Karpas-422 (cell line): ENCODE measurements around the gene ROCK1. TPM values are rescaled to one million over a fixed set of nuclear protein-coding genes. Genes with fewer than 3 reads are reported as not detected.

Experiments
- DNase-seq: peaks from one replicate; pipeline ENCODE4 v3.0.0-alpha.2; 2015
- H2AFZ ChIP-seq: fragments of 200-600 bp; sonication (generic); 2 replicates; pipeline ENCODE4 v1.6.1; 2014; ENCODE audit warnings: antibody characterized with exemption, low read length, mixed read lengths
- H3K27ac ChIP-seq: fragments of 200-600 bp; sonication (generic); 2 replicates; pipeline ENCODE4 v1.5.1; 2014; ENCODE audit warnings: mild to moderate bottlenecking, low read length, moderate library complexity
- H3K27me3 ChIP-seq: fragments of 200-600 bp; sonication (generic); 2 replicates; pipeline ENCODE4 v1.6.1; 2014; ENCODE audit warnings: low read length, mixed read lengths
- H3K36me3 ChIP-seq: fragments of 200-600 bp; sonication (generic); 2 replicates; pipeline ENCODE4 v1.6.1; 2014; ENCODE audit warnings: low read length, mixed read lengths; ENCODE audit not compliant: insufficient read depth
- H3K4me1 ChIP-seq: fragments of 200-600 bp; sonication (generic); 2 replicates; pipeline ENCODE4 v1.6.1; 2014; ENCODE audit warnings: mild to moderate bottlenecking, low read length, mixed read lengths
- H3K4me2 ChIP-seq: fragments of 200-600 bp; sonication (generic); 2 replicates; pipeline ENCODE4 v1.6.1; 2014; ENCODE audit warnings: low read length, low read depth, mild to moderate bottlenecking; ENCODE audit not compliant: poor library complexity, severe bottlenecking
- H3K4me3 ChIP-seq: fragments of 200-600 bp; sonication (generic); 2 replicates; pipeline ENCODE4 v1.5.1; 2014; ENCODE audit warnings: mild to moderate bottlenecking, antibody characterized with exemption, low read length, mixed read lengths
- H3K79me2 ChIP-seq: fragments of 200-600 bp; sonication (generic); 2 replicates; pipeline ENCODE4 v1.6.1; 2014; ENCODE audit warnings: mild to moderate bottlenecking, low read length, mixed read lengths
- H3K9ac ChIP-seq: fragments of 200-600 bp; sonication (generic); 2 replicates; pipeline ENCODE4 v1.6.0; 2014; ENCODE audit warnings: low read length
- H3K9me2 ChIP-seq: fragments of 200-600 bp; sonication (generic), shearing (Covaris generic); replicated peaks from 2 replicates; pipeline ENCODE4 v1.6.0; 2014; ENCODE audit warnings: mild to moderate bottlenecking, low read length, moderate library complexity; ENCODE audit not compliant: insufficient read depth
- H3K9me3 ChIP-seq: fragments of 300-700, 200-600 bp; sonication (generic); 2 replicates; pipeline ENCODE4 v1.6.1; 2014; ENCODE audit warnings: low read length, mixed read lengths
- H4K20me1 ChIP-seq: fragments of 200-600 bp; sonication (generic); 2 replicates; pipeline ENCODE4 v1.6.1; 2014; ENCODE audit warnings: mild to moderate bottlenecking, antibody characterized with exemption, low read length, low read depth; ENCODE audit not compliant: insufficient read depth
- total RNA-seq: library from RNA; depleted of rRNA; stranded (reverse); fragments of >200 nt; shearing (Covaris generic); gene quantifications from 2 replicates; pipeline ENCODE4 v1.2.3, GENCODE V29; 2014; ENCODE audit warnings: low replicate concordance

The ROCK1 gene
- total RNA-seq, 1 experiment from 2014 or later, result 47.0 TPM

GRCh38 chr18:21131698-21132227 lies 20.1 kb upstream of the ROCK1 start:
- Histone ChIP-seq H4K20me1 (no peaks in the 10 kb centered on the region), H3K27me3 (no peaks in the 10 kb centered on the region), H3K36me3 (no peaks in the 10 kb centered on the region), H3K27ac (no peak overlapping the region), H2AFZ (no peak overlapping the region), H3K4me3 (no peak overlapping the region), H3K79me2 (no peaks in the 10 kb centered on the region), H3K9ac (no peak overlapping the region), H3K4me2 (no peak overlapping the region), H3K9me3 (no peaks in the 10 kb centered on the region), H3K4me1 (no peaks in the 10 kb centered on the region), H3K9me2 (no peaks in the 10 kb centered on the region)
- DNase-seq, result no peak

GRCh38 chr18:21129566-21130216 lies 18.1 kb upstream of the ROCK1 start:
- no peaks in the 10 kb centered on the region for H3K9me2 ChIP-seq
- H3K9ac ChIP-seq, result no peak overlapping the region
- H2AFZ ChIP-seq, result no peak overlapping the region
- H3K27me3 ChIP-seq, result no peaks in the 10 kb centered on the region
- H3K79me2 ChIP-seq, result no peaks in the 10 kb centered on the region
- no peaks in the 10 kb centered on the region for H3K36me3 ChIP-seq
- no peak overlapping the region for H3K27ac ChIP-seq
- DNase-seq, result no peak
- H3K9me3 ChIP-seq, result no peaks in the 10 kb centered on the region
- H3K4me1 ChIP-seq, result no peaks in the 10 kb centered on the region
- no peak overlapping the region for H3K4me2 ChIP-seq
- no peak overlapping the region for H3K4me3 ChIP-seq
- H4K20me1 ChIP-seq, result no peaks in the 10 kb centered on the region

- Histone ChIP-seq H3K36me3 (no peaks in the 10 kb centered on the region), H3K4me1 (no peaks in the 10 kb centered on the region), H3K9me3 (no peaks in the 10 kb centered on the region), H3K4me2 (no peak overlapping the region), H3K27ac (no peak overlapping the region), H4K20me1 (no peaks in the 10 kb centered on the region), H3K79me2 (no peaks in the 10 kb centered on the region), H3K9me2 (no peaks in the 10 kb centered on the region), H3K4me3 (no peak overlapping the region), H3K9ac (no peak overlapping the region), H2AFZ (peak overlapping the region; percentile 69; the same call in 1 of the 2 replicates), H3K27me3 (no peaks in the 10 kb centered on the region)
- DNase-seq, result no peak
Measured at GRCh38 chr18:21123290-21123926, 11.8 kb upstream of the ROCK1 start.

- Histone ChIP-seq H2AFZ (no peak overlapping the region), H3K9me2 (no peaks in the 10 kb centered on the region), H3K4me3 (no peak overlapping the region), H3K9ac (no peak overlapping the region), H3K36me3 (no peaks in the 10 kb centered on the region), H3K4me2 (no peak overlapping the region), H4K20me1 (no peaks in the 10 kb centered on the region), H3K27me3 (no peaks in the 10 kb centered on the region), H3K79me2 (no peaks in the 10 kb centered on the region), H3K9me3 (no peaks in the 10 kb centered on the region), H3K4me1 (peaks cover 8% of the 10 kb centered on the region), H3K27ac (no peak overlapping the region)
- DNase-seq, result no peak
Measured at GRCh38 chr18:21118806-21119205, 7.2 kb upstream of the ROCK1 start.

- Histone ChIP-seq H3K79me2 (no peaks in the 10 kb centered on the region), H2AFZ (no peak overlapping the region), H4K20me1 (no peaks in the 10 kb centered on the region), H3K36me3 (no peaks in the 10 kb centered on the region), H3K9me2 (no peaks in the 10 kb centered on the region), H3K9me3 (no peaks in the 10 kb centered on the region), H3K4me3 (no peak overlapping the region), H3K27me3 (no peaks in the 10 kb centered on the region), H3K27ac (no peak overlapping the region), H3K4me1 (peaks cover 14% of the 10 kb centered on the region), H3K4me2 (peak overlapping the region; percentile 11), H3K9ac (no peak overlapping the region)
- DNase-seq, result no peak
Measured at GRCh38 chr18:21117409-21118131, 6.0 kb upstream of the ROCK1 start.

DNA sequence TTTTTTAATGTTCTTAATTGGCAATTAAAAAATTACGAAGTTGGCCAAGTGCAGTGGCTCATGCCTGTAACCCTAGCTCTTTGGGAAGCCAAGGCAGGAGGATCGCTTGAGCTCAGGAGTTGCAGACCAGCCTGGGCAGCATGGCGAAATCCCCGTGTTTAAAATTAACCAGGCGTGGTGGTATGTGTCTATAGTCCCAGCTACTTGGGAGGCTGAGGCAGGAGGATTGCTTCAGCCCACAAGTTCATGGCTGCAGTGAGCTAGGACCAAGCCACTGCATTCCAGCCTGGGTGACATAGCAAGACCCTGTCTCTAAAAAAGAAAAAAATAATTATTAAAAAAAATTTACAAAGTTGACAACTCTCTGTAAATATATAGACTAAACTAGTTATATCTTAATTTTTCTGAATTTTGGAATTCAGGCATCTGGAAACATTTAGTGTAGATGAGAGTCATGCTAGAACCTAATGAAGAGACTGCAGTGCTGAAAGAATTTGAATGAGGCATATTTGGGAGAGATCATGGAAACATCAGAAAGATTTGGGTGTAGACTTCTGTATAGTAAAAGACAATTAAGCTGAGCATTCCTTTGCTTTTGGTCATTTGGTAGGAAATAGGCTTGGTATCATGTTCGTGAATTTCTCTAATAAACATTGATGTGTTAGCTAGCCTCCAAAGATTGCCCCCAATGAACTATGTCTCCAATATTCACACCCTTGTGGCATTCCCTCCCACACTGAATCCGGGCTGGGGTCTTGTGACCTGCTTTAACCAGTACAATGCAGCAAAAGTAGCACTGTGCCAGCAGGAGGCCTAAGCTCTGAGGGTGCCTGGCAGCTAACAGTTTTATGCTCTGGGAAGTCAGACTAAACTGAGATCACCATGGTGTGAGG lies 4.2 kb upstream of the ROCK1 start:
- no peak overlapping the region for H2AFZ ChIP-seq
- no peak overlapping the region for H3K4me3 ChIP-seq
- H3K79me2 ChIP-seq, result peaks cover 7% of the 10 kb centered on the region
- H3K36me3 ChIP-seq, result no peaks in the 10 kb centered on the region
- no peak for DNase-seq
- H3K9ac ChIP-seq, result no peak overlapping the region
- H3K27me3 ChIP-seq, result no peaks in the 10 kb centered on the region
- H4K20me1 ChIP-seq, result no peaks in the 10 kb centered on the region
- H3K4me1 ChIP-seq, result peaks cover 16% of the 10 kb centered on the region
- H3K27ac ChIP-seq, result no peak overlapping the region
- H3K9me2 ChIP-seq, result no peaks in the 10 kb centered on the region
- H3K9me3 ChIP-seq, result no peaks in the 10 kb centered on the region
- no peak overlapping the region for H3K4me2 ChIP-seq

DNA sequence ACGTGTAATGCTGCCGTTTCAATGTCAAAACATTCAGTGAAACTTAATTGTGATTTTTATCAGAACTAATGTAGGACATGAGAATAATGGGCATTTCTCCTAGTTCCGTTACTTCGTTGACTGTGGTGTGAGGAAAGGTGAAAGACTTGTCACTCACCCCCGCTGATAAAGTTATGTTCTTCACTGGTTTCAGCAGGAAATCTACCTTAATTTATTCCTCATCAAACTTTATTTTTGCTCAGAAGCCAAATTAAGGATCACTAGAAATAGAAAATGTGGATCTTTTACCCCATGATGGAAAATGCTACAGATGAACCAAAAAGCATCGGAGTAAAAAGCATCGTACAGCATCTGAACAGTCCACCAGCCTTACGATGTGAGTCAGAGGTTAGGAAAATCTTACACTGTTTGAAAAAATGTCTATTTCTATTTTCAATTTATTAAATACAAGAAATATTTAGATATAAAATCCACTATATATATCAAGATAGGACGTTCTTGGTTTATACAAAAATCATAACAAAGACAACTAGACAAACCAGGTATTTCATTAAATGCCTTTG lies 1.0 kb upstream of the ROCK1 start:
- Histone ChIP-seq H3K9me3 (no peaks in the 10 kb centered on the region), H4K20me1 (peaks cover 27% of the 10 kb centered on the region), H3K9ac (peak overlapping the region; percentile 83), H3K9me2 (no peaks in the 10 kb centered on the region), H2AFZ (peak overlapping the region; percentile 99), H3K27me3 (no peaks in the 10 kb centered on the region), H3K4me1 (peaks cover 32% of the 10 kb centered on the region), H3K36me3 (peaks cover 4% of the 10 kb centered on the region; the same call in 1 of the 2 replicates), H3K79me2 (peaks cover 39% of the 10 kb centered on the region), H3K27ac (no peak overlapping the region), H3K4me2 (peak overlapping the region; percentile 88), H3K4me3 (peak overlapping the region; percentile 92)
- DNase-seq, result no peak
